Measurements from ENCODE around the gene DUSP21. TPM values are rescaled to one million over a fixed set of nuclear protein-coding genes. Genes with fewer than 3 reads are reported as not detected.

Gene DUSP21
- total RNA-seq, 1 experiment from 2014 or later, result not detected

DNA sequence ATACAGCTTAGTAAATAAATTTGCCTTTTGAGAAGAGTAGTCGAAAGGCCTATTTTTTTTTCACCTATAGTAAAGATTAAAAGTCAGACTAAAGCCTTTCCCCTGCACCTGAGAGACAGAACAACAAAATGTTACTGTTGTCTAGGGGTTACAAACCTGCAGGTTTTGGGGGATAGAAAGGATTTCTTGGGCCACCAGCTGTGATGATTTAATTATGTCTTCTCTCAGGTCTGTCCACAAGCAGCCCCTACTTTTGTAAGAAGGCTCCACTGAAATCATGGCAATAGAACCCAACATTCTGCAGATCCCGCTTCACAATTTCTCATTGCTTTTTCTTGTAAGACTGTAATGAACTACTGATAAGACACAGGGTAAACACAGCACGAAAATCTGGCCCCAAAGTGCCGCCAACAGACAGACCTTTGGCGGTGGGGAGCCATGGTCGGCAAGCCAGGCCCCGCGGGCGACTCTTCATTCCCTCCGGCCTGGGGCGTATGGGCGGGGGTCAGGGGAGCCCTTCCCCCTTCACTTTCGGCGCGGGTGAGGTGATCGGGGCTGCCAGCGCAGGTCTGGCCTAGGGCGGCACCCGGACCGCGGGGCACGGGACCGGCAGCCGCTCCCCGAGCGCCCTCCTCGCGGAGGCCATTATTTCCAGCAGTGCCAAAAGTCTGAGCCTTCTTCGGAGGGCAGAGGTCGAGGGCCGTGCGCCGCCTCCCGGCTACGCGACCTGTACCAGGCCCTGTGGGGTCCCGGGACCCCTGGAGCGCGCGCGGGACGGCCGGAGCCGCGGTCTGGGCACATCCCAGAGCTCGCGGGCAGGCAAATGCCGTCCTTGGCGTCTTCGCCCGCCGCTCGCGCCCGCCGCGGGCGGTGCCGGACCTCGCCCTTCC lies 28.4 kb downstream of the DUSP21 start:
- Histone ChIP-seq H3K27me3 (replicated peaks; ENCODE audit: insufficient read depth, low read depth, low read length, poor library complexity) (no peaks in the 10 kb centered on the region), H3K4me3 (ENCODE audit: low read depth, low read length, poor library complexity, severe bottlenecking) (peak overlapping the region; percentile 97), H3K4me1 (ENCODE audit: insufficient read depth, low read length, poor library complexity, severe bottlenecking) (peaks cover 6% of the 10 kb centered on the region), H3K36me3 (ENCODE audit: insufficient read depth, low read length, poor library complexity, severe bottlenecking) (peaks cover 5% of the 10 kb centered on the region), H3K27ac (ENCODE audit: low read depth, low read length, poor library complexity, severe bottlenecking) (peak overlapping the region; percentile 98), H3K9me3 (ENCODE audit: low read depth, low read length, poor library complexity, severe bottlenecking) (no peaks in the 10 kb centered on the region)
- CTCF ChIA-PET, result interaction anchor here (0.7 kb wide), 1 partner anchor 199 kb away, joined by 5 read pairs; no protein-coding TSS in a partner anchor
- POLR2A ChIA-PET (ENCODE audit: low non-redundant PET), result interaction anchor here (0.6 to 1.0 kb wide), 3 partner anchors 9 to 93 kb away, joined by 3 to 31 read pairs (median 17); no protein-coding TSS in a partner anchor
- intact Hi-C loops (cut with micrococcal nuclease; ENCODE audit: unreplicated experiment), result loop anchor here (5.0 to 10.0 kb wide), 2 partner anchors 200 to 327 kb away; partner anchors contain the start of gene FUNDC1
- no peak for TF ChIP-seq EZH2 (IDR thresholded peaks at IDR 0.05; ENCODE audit: borderline replicate concordance, low read depth, low read length, poor library complexity, severe bottlenecking)
- TF ChIP-seq, protein P1, sequence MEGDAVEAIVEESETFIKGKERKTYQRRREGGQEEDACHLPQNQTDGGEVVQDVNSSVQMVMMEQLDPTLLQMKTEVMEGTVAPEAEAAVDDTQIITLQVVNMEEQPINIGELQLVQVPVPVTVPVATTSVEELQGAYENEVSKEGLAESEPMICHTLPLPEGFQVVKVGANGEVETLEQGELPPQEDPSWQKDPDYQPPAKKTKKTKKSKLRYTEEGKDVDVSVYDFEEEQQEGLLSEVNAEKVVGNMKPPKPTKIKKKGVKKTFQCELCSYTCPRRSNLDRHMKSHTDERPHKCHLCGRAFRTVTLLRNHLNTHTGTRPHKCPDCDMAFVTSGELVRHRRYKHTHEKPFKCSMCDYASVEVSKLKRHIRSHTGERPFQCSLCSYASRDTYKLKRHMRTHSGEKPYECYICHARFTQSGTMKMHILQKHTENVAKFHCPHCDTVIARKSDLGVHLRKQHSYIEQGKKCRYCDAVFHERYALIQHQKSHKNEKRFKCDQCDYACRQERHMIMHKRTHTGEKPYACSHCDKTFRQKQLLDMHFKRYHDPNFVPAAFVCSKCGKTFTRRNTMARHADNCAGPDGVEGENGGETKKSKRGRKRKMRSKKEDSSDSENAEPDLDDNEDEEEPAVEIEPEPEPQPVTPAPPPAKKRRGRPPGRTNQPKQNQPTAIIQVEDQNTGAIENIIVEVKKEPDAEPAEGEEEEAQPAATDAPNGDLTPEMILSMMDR (conservative IDR thresholded peaks at IDR 0.05; ENCODE audit: low read depth, low read length), result no peak
- DNase-seq (ENCODE audit: low spot score), result peak; percentile 33
- BruUV-seq (replicated peaks), result TSS peak; percentile 74

DNA sequence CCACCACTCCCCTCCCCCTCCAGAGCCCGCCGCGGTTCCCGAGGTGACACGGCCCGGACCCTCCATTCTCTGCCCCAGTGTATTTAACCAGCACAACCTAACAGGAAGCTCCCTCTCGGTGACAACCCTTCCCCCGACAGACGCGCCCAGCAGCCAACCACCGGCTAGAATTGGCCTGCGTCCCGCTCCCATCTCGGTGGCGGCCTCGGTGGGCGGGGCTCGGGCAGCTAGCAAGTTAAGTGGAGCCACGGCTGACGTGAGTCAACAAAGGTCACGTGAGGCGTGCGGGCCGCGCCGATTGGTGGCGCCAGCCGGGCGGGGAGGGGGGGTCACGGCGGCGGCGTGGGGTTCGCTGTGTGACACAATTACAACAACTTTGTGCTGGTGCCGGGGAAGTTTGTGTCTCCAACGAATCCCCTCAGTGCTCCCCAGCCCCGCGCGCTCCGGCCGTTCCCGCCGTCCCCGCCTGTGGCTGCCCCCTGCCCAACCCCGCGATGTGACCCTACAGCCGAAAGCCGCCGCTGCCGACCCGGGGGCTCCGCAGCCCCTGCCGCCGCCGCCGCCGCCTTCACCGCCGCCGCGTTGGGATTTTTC lies 29.1 kb downstream of the DUSP21 start, which contains the start of gene KDM6A:
KDM6A (plus strand) TSS at position 368 of the 594 bp plus-strand sequence. CDS start 364 bp downstream, outside the sequence.
- H3K4me3 ChIP-seq (ENCODE audit: low read depth, low read length, poor library complexity, severe bottlenecking), result peak within 1 kb of the TSS; percentile 97
- intact Hi-C loops (cut with micrococcal nuclease; ENCODE audit: unreplicated experiment), result loop anchor here (5.0 to 10.0 kb wide), 2 partner anchors 199 to 328 kb away; partner anchors contain the start of gene FUNDC1
- H3K4me1 ChIP-seq (ENCODE audit: insufficient read depth, low read length, poor library complexity, severe bottlenecking), result peaks cover 12% of the 10 kb centered on the region
- peak; percentile 99 for DNase-seq (ENCODE audit: low spot score)
- no peaks in the 10 kb centered on the region for H3K9me3 ChIP-seq (ENCODE audit: low read depth, low read length, poor library complexity, severe bottlenecking)
- CTCF ChIA-PET, result interaction anchor here (0.7 kb wide), 1 partner anchor 199 kb away, joined by 5 read pairs; no protein-coding TSS in a partner anchor
- peak within 1 kb of the TSS; percentile 98 for H3K27ac ChIP-seq (ENCODE audit: low read depth, low read length, poor library complexity, severe bottlenecking)
- no peak for TF ChIP-seq EZH2 (IDR thresholded peaks at IDR 0.05; ENCODE audit: borderline replicate concordance, low read depth, low read length, poor library complexity, severe bottlenecking)
- TF ChIP-seq, protein P1 (conservative IDR thresholded peaks at IDR 0.05; ENCODE audit: low read depth, low read length), result no peak
- H3K36me3 ChIP-seq (ENCODE audit: insufficient read depth, low read length, poor library complexity, severe bottlenecking), result peaks cover 5% of the 10 kb centered on the region
- BruUV-seq (replicated peaks), result no TSS peak
- POLR2A ChIA-PET (ENCODE audit: low non-redundant PET), result interaction anchor here (0.6 to 1.0 kb wide), 3 partner anchors 10 to 92 kb away, joined by 3 to 31 read pairs (median 17); no protein-coding TSS in a partner anchor
- no peaks in the 10 kb centered on the region for H3K27me3 ChIP-seq (replicated peaks; ENCODE audit: insufficient read depth, low read depth, low read length, poor library complexity)
